ENCODE measurements around the gene RNU7-1. TPM values are rescaled to one million over a fixed set of nuclear protein-coding genes. Genes with fewer than 3 reads are reported as not detected.
A peak's percentile ranks its signal among the peaks of the same experiment; 100 is the strongest.

The RNU7-1 gene
- total and polyA plus RNA-seq, 2 of the 4 experiments (the other 2 are of a cell fraction), result not detected

DNA sequence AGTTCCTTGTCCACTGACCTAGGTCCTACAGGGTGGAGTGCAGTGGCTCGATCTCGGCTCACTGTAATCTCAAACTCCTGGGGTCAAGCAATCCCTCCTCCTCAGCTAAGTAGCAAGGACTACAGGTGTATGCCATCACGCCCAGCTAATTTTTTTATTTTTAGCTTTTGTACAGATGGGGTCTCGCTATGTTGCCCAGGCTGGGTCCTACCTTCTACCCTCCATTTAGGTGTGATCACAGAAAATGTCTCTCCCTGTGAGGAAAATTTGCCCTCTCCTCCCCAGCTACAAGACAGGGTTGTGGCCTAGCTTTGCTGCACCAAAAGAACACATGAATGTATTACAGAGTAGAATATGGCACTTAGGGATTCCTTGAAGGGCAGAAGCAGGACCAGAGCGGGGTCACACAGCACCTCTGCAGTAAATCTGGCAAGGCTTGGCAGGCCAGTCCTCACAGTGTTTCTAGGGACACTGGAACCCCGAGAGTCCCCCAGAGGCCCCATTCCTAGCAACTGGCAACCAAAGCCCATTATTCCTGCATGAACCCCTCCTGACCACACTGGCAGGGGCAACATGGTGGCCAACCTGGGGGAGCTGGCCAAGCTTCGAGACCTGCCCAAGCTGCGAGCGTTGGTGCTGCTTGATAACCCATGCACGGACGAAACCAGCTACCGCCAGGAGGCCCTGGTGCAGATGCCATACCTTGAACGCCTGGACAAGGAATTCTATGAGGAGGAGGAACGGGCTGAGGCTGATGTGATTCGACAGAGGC, 31.3 kb upstream of the RNU7-1 start:
- no peak overlapping the region for H3K27ac ChIP-seq (ENCODE audit: insufficient read depth, low read length)
- H3K36me3 ChIP-seq (ENCODE audit: control insufficient read depth, insufficient read depth, low read length), result peaks cover 13% of the 10 kb centered on the region
- no peak overlapping the region for H3K14ac ChIP-seq (replicated peaks; ENCODE audit: low read depth, low read length)
- H2BK5ac ChIP-seq (ENCODE audit: low read depth, low read length, poor library complexity, severe bottlenecking), result no peak overlapping the region
- CTCF ChIA-PET, result interaction anchor here (0.6 to 1.1 kb wide), 2 partner anchors 9 to 103 kb away, joined by 3 to 4 read pairs; no protein-coding TSS in a partner anchor
- BruUV-seq (replicated peaks), result no TSS peak
- no peak overlapping the region for H4K8ac ChIP-seq (ENCODE audit: low read depth in 2 of 2, low read length in 2 of 2)
- H4K5ac ChIP-seq (ENCODE audit: low read depth, low read length), result no peak overlapping the region
- ATAC-seq (ENCODE audit: low read depth) (no peak), DNase-seq (no peak)
- TF ChIP-seq, protein P1, sequence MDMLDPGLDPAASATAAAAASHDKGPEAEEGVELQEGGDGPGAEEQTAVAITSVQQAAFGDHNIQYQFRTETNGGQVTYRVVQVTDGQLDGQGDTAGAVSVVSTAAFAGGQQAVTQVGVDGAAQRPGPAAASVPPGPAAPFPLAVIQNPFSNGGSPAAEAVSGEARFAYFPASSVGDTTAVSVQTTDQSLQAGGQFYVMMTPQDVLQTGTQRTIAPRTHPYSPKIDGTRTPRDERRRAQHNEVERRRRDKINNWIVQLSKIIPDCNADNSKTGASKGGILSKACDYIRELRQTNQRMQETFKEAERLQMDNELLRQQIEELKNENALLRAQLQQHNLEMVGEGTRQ (IDR thresholded peaks at IDR 0.05; ENCODE audit: low read depth, low read length), result no peak
- TF ChIP-seq MXI1 (IDR thresholded peaks at IDR 0.05; ENCODE audit: borderline replicate concordance, low read depth, low read length) (no peak), RFX5 (IDR thresholded peaks at IDR 0.05; ENCODE audit: low read depth, low read length) (no peak), POLR2A (IDR thresholded peaks at IDR 0.05; ENCODE audit: low read depth, low read length) (no peak), SMC3 (IDR thresholded peaks at IDR 0.05; ENCODE audit: low read depth, low read length) (no peak), RAD21 (IDR thresholded peaks at IDR 0.05; ENCODE audit: low read length) (no peak), RCOR1 (IDR thresholded peaks at IDR 0.05; ENCODE audit: insufficient replicate concordance, low read length) (no peak), CEBPB (IDR thresholded peaks at IDR 0.05; ENCODE audit: low read depth, low read length) (no peak), MAFK (IDR thresholded peaks at IDR 0.05; ENCODE audit: low read depth, low read length) (no peak)
- TF ChIP-seq, protein P2, sequence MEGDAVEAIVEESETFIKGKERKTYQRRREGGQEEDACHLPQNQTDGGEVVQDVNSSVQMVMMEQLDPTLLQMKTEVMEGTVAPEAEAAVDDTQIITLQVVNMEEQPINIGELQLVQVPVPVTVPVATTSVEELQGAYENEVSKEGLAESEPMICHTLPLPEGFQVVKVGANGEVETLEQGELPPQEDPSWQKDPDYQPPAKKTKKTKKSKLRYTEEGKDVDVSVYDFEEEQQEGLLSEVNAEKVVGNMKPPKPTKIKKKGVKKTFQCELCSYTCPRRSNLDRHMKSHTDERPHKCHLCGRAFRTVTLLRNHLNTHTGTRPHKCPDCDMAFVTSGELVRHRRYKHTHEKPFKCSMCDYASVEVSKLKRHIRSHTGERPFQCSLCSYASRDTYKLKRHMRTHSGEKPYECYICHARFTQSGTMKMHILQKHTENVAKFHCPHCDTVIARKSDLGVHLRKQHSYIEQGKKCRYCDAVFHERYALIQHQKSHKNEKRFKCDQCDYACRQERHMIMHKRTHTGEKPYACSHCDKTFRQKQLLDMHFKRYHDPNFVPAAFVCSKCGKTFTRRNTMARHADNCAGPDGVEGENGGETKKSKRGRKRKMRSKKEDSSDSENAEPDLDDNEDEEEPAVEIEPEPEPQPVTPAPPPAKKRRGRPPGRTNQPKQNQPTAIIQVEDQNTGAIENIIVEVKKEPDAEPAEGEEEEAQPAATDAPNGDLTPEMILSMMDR (conservative IDR thresholded peaks at IDR 0.05; ENCODE audit: low read depth, low read length), result no peak
- TF ChIP-seq, protein P3, sequence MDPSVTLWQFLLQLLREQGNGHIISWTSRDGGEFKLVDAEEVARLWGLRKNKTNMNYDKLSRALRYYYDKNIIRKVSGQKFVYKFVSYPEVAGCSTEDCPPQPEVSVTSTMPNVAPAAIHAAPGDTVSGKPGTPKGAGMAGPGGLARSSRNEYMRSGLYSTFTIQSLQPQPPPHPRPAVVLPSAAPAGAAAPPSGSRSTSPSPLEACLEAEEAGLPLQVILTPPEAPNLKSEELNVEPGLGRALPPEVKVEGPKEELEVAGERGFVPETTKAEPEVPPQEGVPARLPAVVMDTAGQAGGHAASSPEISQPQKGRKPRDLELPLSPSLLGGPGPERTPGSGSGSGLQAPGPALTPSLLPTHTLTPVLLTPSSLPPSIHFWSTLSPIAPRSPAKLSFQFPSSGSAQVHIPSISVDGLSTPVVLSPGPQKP (IDR thresholded peaks at IDR 0.05; ENCODE audit: borderline replicate concordance, low read depth, low read length), result no peak
- no peak overlapping the region for H2AFZ ChIP-seq (replicated peaks; ENCODE audit: low read length, poor library complexity)
- H4K20me1 ChIP-seq (ENCODE audit: insufficient read depth, low read length), result 0 out of 2 replicates have a peak, but pooled peaks cover 6% of the 10 kb centered on the region
- H3K56ac ChIP-seq (ENCODE audit: extremely low read depth, insufficient read depth, low read length), result no peak overlapping the region
- 93% methylated on average over 11 of the region's 15 CpGs; no CpG with 5 or more reads in 1 of the 2 experiments for WGBS, 2 experiments (ENCODE audit: extremely low coverage in 2 of 2, insufficient read length in 1 of 2)
- peaks cover 27 to 34% of the 10 kb centered on the region in 2 experiments for H3K79me1 ChIP-seq (ENCODE audit: low read depth in 1 of 2, low read length in 2 of 2)
- H4K91ac ChIP-seq (ENCODE audit: insufficient read depth, low read depth, low read length), result no peak overlapping the region
- no peak overlapping the region for H3K18ac ChIP-seq (ENCODE audit: low read depth, low read length)
- peak overlapping the region; percentile 33; the same call in 1 of the 2 replicates for H2AK5ac ChIP-seq (ENCODE audit: low read depth, low read length)
- in situ Hi-C loops (cut with MboI; ENCODE audit: low sequenced_read_pairs), result no loop called here
- intact Hi-C loops (cut with micrococcal nuclease), result no loop called here
- no peaks in the 10 kb centered on the region for H3K9me3 ChIP-seq (ENCODE audit: control insufficient read depth, insufficient read depth, low read length)
- no peak overlapping the region for H2BK15ac ChIP-seq (ENCODE audit: low read depth, low read length)
- H3K27me3 ChIP-seq (ENCODE audit: control insufficient read depth, insufficient read depth, low read length), result no peaks in the 10 kb centered on the region
- POLR2A ChIA-PET (ENCODE audit: unreplicated experiment), result no interaction called here
- H3K4me3 ChIP-seq (ENCODE audit: insufficient read depth, low read depth, low read length), result no peak overlapping the region
- H3K23ac ChIP-seq (ENCODE audit: low read depth, low read length), result no peak overlapping the region
- H3K4ac ChIP-seq (ENCODE audit: low read depth, low read length), result no peak overlapping the region
- H3K9me1 ChIP-seq (ENCODE audit: insufficient read depth, low read length), result peaks cover 5% of the 10 kb centered on the region; the same call in 1 of the 2 replicates
- no peak overlapping the region for H3K9ac ChIP-seq (ENCODE audit: low read depth, low read length)
- no peak overlapping the region for H2AK9ac ChIP-seq (replicated peaks; ENCODE audit: low read depth, low read length, poor library complexity)
- H3K4me1 ChIP-seq (ENCODE audit: control insufficient read depth, insufficient read depth, low read length), result peaks cover 23% of the 10 kb centered on the region
- H2BK120ac ChIP-seq (ENCODE audit: low read depth, low read length), result no peak overlapping the region
- dilution Hi-C loops (cut with HindIII; ENCODE audit: low sequenced_read_pairs, unreplicated experiment), result no loop called here
- H3K4me2 ChIP-seq (ENCODE audit: low read depth, low read length), result no peak overlapping the region
- H2BK20ac ChIP-seq (ENCODE audit: low read depth, low read length), result no peak overlapping the region

Measured in IMR-90 (cell line).